A549 (cell line): ENCODE measurements around the gene MYF5.

Source experiments
- BHLHE40 ChIP-seq: IDR thresholded peaks from 2 replicates; pipeline ENCODE4 v1.6.1; 2012; ENCODE audit warnings: low read depth, low read length, inconsistent platforms
- CEBPB ChIP-seq, 2 experiments: fragments of >200 bp in 1 of 2; sonication (Bioruptor Twin) in 1 of 2; formaldehyde crosslinking in 1 of 2; IDR thresholded peaks; 2 replicates each; pipeline ENCODE4 v1.6.1; 2012 to 2016
- CTCF ChIP-seq: fragments of >200 bp; sonication (Bioruptor Twin); formaldehyde crosslinking; IDR thresholded peaks from 3 replicates; pipeline ENCODE4 v1.5.1; 2016
- EHMT2 ChIP-seq: fragments of 200-600 bp; sonication (generic); IDR thresholded peaks from 2 replicates; pipeline ENCODE4 v1.6.1; 2016; ENCODE audit warnings: antibody characterized with exemption, low read depth, mild to moderate bottlenecking, moderate library complexity
- EP300 ChIP-seq, 2 experiments: fragments of >200 bp; sonication (Bioruptor Twin); formaldehyde crosslinking; IDR thresholded peaks; 2 replicates in 1 of 2; 3 replicates in 1 of 2; pipeline ENCODE4 v1.6.1; 2016 to 2017
- MAFK ChIP-seq: fragments of 450-650 bp; IDR thresholded peaks from 2 replicates; pipeline ENCODE4 v1.6.1; 2014; ENCODE audit not compliant: partially characterized antibody
- MAX ChIP-seq: IDR thresholded peaks from 2 replicates; pipeline ENCODE4 v1.6.1; 2012
- POLR2A ChIP-seq: IDR thresholded peaks from 2 replicates; pipeline ENCODE4 v1.6.1; 2012; ENCODE audit warnings: mild to moderate bottlenecking, low read length
- RCOR1 ChIP-seq: fragments of 150-350 bp; IDR thresholded peaks from 2 replicates; pipeline ENCODE4 v1.6.1; 2014; ENCODE audit warnings: antibody characterized with exemption, low read length, low read depth
- REST ChIP-seq: fragments of 200-600 bp; sonication (generic); IDR thresholded peaks from 2 replicates; pipeline ENCODE4 v1.6.1; 2016; ENCODE audit warnings: antibody characterized with exemption, mild to moderate bottlenecking, moderate library complexity
- SMC3 ChIP-seq: fragments of >200 bp; sonication (Bioruptor Twin); formaldehyde crosslinking; IDR thresholded peaks from 3 replicates; pipeline ENCODE4 v1.6.1; 2018; ENCODE audit warnings: inconsistent platforms

- TF ChIP-seq EHMT2 (no peak), MAX (no peak), CTCF (no peak; the same call in 2 of the 3 replicates), POLR2A (no peak), CEBPB (IDR thresholded peaks at IDR 0.05) (no peak), REST (no peak), BHLHE40 (no peak), RCOR1 (no peak), SMC3 (no peak), EP300 (IDR thresholded peaks at IDR 0.05) (no peak), MAFK (no peak)
Measured at GRCh38 chr12:80709811-80710726, 6.6 kb upstream of the MYF5 start.
